CD4-positive, alpha-beta T cell (primary cell): Measurements from ENCODE around the gene GPR31. TPM values are rescaled to one million over a fixed set of nuclear protein-coding genes. Genes with fewer than 3 reads are reported as not detected.

ENCODE experiments used
- ATAC-seq: fragments of 200-7000 bp; cut with Tn5 transposase; one replicate; pipeline ENCODE4 v1.10.0; 2022; ENCODE audit warnings: mild to moderate bottlenecking; ENCODE audit not compliant: poor library complexity
- CTCF ChIA-PET: fragments of 350-600 bp; sonication (Branson Sonifier 250); formaldehyde crosslinking; loops from one replicate; lab custom pipeline; 2021; ENCODE audit warnings: antibody characterized with exemption, inconsistent platforms; lab: Charles Lee
- POLR2A ChIA-PET: fragments of 350-600 bp; sonication (Branson Sonifier 250); formaldehyde crosslinking; loops from one replicate; lab custom pipeline; 2021; ENCODE audit warnings: antibody characterized with exemption, inconsistent platforms; lab: Charles Lee
- DNase-seq, 14 experiments: peaks; one replicate each; pipeline ENCODE4 v3.0.0-alpha.2; 2013 to 2020; ENCODE audit warnings: mixed read lengths in 2 of 14
- H3K27ac ChIP-seq, 2 donors: one replicate each; pipeline versions ENCODE4 v1.5.1 to v1.7.0; 2013; ENCODE audit warnings: low read length in 2 of 2, low read depth in 1 of 2, mild to moderate bottlenecking in 1 of 2
- H3K27me3 ChIP-seq, 2 experiments: 1 replicate in 1 of 2; 2 replicates in 1 of 2; pipeline versions ENCODE4 v1.6.1 to v1.7.0; 2013; ENCODE audit warnings: low read length in 2 of 2, control low read depth in 1 of 2, mild to moderate bottlenecking in 1 of 2, moderate library complexity in 1 of 2; ENCODE audit not compliant: insufficient read depth in 2 of 2, control insufficient read depth in 1 of 2
- H3K36me3 ChIP-seq: one replicate; pipeline ENCODE4 v1.6.1; 2013; ENCODE audit warnings: low read length, control low read depth; ENCODE audit not compliant: insufficient read depth
- H3K4me1 ChIP-seq: one replicate; pipeline ENCODE4 v1.6.1; 2013; ENCODE audit warnings: low read length, control low read depth; ENCODE audit not compliant: insufficient read depth
- H3K4me3 ChIP-seq: one replicate; pipeline ENCODE4 v1.5.1; 2013; ENCODE audit warnings: mild to moderate bottlenecking, low read length, moderate library complexity
- H3K9me3 ChIP-seq, 2 experiments: 1 replicate in 1 of 2; 2 replicates in 1 of 2; pipeline versions ENCODE4 v1.6.1 to v1.7.0; 2013; ENCODE audit warnings: low read length in 2 of 2, mild to moderate bottlenecking in 2 of 2, control low read depth in 1 of 2, moderate library complexity in 1 of 2; ENCODE audit not compliant: control insufficient read depth in 1 of 2, insufficient read depth in 1 of 2
- H3K27ac Mint-ChIP-seq: one replicate; pipeline ENCODE4 v1.8.0; 2020; ENCODE audit warnings: mixed read lengths
- H3K27me3 Mint-ChIP-seq: one replicate; pipeline ENCODE4 v1.8.0; 2021; ENCODE audit warnings: mixed read lengths
- H3K36me3 Mint-ChIP-seq: one replicate; pipeline ENCODE4 v1.8.0; 2021; ENCODE audit warnings: low read depth, mixed read lengths
- H3K4me1 Mint-ChIP-seq: one replicate; pipeline ENCODE4 v1.8.0; 2021; ENCODE audit warnings: low read depth, mixed read lengths
- H3K4me3 Mint-ChIP-seq: one replicate; pipeline ENCODE4 v1.8.0; 2020; ENCODE audit warnings: mild to moderate bottlenecking, mixed read lengths
- H3K9me3 Mint-ChIP-seq: one replicate; pipeline ENCODE4 v1.8.0; 2020; ENCODE audit warnings: mixed read lengths
- intact Hi-C, 2 experiments: fragments of 100-400 bp; cut with DNase I in 1 of 2; cut with micrococcal nuclease in 1 of 2; formaldehyde crosslinking; loops; one replicate each; pipeline versions ENCODE4 v1.15.1 to v1.9.0; 2023 to 2025; cut with DNase I, micrococcal nuclease
- total RNA-seq, 174 experiments: library from RNA in 2 of 174; stranded (reverse) in 2 of 174; gene quantifications; one replicate each; pipeline ENCODE4 v1.2.3 and lab custom pipeline; 2021 to 2026
- TF ChIP-seq, protein P1 (sequence below): fragments of 200-600 bp; IDR thresholded peaks from one replicate; pipeline ENCODE4 v1.8.0; 2022; ENCODE audit warnings: antibody characterized with exemption, mild to moderate bottlenecking

GPR31 gene
- total RNA-seq, 2 experiments from 2014 or later = not detected

GRCh38 chr6:167115054-167115453, 42.7 kb downstream of the GPR31 start:
- CTCF ChIA-PET = no interaction called here
- no peak for DNase-seq
- Histone ChIP-seq H3K27ac (peak overlapping the region in 1 of 2 donors; percentile 82), H3K27me3 (no peaks in the 10 kb centered on the region), H3K4me3 (peak overlapping the region; percentile 55), H3K9me3 (no peaks in the 10 kb centered on the region), H3K4me1 (peaks cover 76% of the 10 kb centered on the region), H3K36me3 (peaks cover 4% of the 10 kb centered on the region)
- Mint-ChIP-seq H3K9me3 (no peaks in the 10 kb centered on the region), H3K36me3 (peaks cover 17% of the 10 kb centered on the region), H3K4me1 (peaks cover 66% of the 10 kb centered on the region), H3K4me3 (peak overlapping the region; percentile 97), H3K27me3 (no peaks in the 10 kb centered on the region), H3K27ac (peak overlapping the region; percentile 95)
- TF ChIP-seq, protein P1, sequence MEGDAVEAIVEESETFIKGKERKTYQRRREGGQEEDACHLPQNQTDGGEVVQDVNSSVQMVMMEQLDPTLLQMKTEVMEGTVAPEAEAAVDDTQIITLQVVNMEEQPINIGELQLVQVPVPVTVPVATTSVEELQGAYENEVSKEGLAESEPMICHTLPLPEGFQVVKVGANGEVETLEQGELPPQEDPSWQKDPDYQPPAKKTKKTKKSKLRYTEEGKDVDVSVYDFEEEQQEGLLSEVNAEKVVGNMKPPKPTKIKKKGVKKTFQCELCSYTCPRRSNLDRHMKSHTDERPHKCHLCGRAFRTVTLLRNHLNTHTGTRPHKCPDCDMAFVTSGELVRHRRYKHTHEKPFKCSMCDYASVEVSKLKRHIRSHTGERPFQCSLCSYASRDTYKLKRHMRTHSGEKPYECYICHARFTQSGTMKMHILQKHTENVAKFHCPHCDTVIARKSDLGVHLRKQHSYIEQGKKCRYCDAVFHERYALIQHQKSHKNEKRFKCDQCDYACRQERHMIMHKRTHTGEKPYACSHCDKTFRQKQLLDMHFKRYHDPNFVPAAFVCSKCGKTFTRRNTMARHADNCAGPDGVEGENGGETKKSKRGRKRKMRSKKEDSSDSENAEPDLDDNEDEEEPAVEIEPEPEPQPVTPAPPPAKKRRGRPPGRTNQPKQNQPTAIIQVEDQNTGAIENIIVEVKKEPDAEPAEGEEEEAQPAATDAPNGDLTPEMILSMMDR = no peak
- intact Hi-C loops = loop anchor here (5.0 kb wide), 2 partner anchors 73 to 163 kb away; no protein-coding TSS in a partner anchor
- no peak for ATAC-seq
- POLR2A ChIA-PET = no interaction called here

DNA sequence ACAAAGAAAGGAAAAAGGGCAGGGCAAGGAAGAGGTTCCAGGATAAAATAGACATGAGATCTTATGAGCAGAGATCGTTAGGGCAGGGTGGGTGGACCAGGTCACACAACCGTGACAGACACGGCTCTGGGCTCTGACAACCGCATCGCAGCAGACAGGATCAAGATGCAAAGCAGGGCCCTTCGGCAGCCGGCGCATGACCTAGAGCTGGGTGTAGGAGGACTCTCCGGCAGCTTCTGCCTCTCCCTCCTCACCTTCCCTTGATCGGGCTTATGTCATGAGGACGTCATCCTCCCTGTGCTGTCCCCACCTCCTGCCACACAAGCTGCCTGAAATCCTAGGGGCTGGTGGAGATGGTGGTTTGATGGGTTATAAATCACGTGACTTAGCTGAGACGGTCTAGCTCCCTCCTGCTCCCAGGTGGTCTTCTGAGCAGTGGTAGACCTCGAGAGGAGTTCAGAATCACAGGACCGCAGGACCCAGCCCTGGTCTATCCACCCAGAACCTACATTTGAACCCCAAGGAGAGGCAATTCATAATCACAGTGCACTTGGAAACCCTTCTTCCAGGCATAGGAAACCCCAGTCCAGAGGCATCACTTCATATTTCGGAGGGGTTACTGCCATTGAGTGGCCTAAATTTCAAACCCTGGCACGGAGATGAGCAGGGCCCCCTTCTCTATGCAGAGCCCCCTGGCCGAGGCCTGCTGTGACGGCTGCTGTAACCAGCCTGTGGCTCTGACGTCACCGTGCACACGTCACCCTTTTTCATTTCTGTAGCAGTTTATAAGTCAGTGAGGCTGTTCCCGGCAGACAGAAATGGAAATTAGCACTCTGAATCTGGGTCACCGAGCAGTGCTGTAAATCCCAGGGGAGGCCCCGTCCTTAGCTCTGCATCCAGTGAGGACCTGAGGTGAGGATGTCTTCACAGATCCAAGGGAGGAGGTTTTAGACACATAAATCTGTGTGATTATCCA, 43.6 kb downstream of the GPR31 start:
- ChIA-PET POLR2A (interaction anchor here (1.2 kb wide), 1 partner anchor 67 kb away, joined by 4 read pairs; no protein-coding TSS in a partner anchor), CTCF (interaction anchor here (1.2 kb wide), 3 partner anchors 8 to 115 kb away, joined by 3 to 4 read pairs (median 3); partner anchors contain the start of genes CCR6 and CEP43)
- intact Hi-C loops = loop anchor here in 1 of 2 experiments (5.0 kb wide), 2 partner anchors 62 to 117 kb away; partner anchors contain the start of gene CEP43
- H3K9me3 Mint-ChIP-seq = no peaks in the 10 kb centered on the region
- DNase-seq (peak in 11 of 14 experiments; percentile 30 to 90 (median 53)), ATAC-seq (peak; percentile 79)
- no peaks in the 10 kb centered on the region for H3K9me3 ChIP-seq
- H3K4me3 Mint-ChIP-seq = peak overlapping the region; percentile 97
- peak overlapping the region; percentile 55 for H3K4me3 ChIP-seq
- H3K36me3 ChIP-seq = peaks cover 4% of the 10 kb centered on the region
- peaks cover 68% of the 10 kb centered on the region for H3K4me1 ChIP-seq
- H3K4me1 Mint-ChIP-seq = peaks cover 58% of the 10 kb centered on the region
- TF ChIP-seq, protein P1 = no peak
- peak overlapping the region; percentile 95 for H3K27ac Mint-ChIP-seq
- H3K27ac ChIP-seq = peak overlapping the region; percentile 58 to 82
- H3K27me3 Mint-ChIP-seq = no peaks in the 10 kb centered on the region
- peaks cover 17% of the 10 kb centered on the region for H3K36me3 Mint-ChIP-seq
- H3K27me3 ChIP-seq = no peaks in the 10 kb centered on the region

- Mint-ChIP-seq H3K9me3 (no peaks in the 10 kb centered on the region), H3K4me3 (peak overlapping the region; percentile 97), H3K27me3 (no peaks in the 10 kb centered on the region), H3K27ac (peak overlapping the region; percentile 95), H3K4me1 (peaks cover 48% of the 10 kb centered on the region), H3K36me3 (peaks cover 17% of the 10 kb centered on the region)
- Histone ChIP-seq H3K4me1 (peaks cover 59% of the 10 kb centered on the region), H3K27me3 (no peaks in the 10 kb centered on the region), H3K9me3 (no peaks in the 10 kb centered on the region), H3K27ac (peak overlapping the region; percentile 50 to 82), H3K4me3 (peak overlapping the region; percentile 55), H3K36me3 (peaks cover 4% of the 10 kb centered on the region)
- no peak for DNase-seq
- POLR2A ChIA-PET = interaction anchor here (1.0 to 1.2 kb wide), 2 partner anchors 66 kb away, joined by 4 to 5 read pairs; no protein-coding TSS in a partner anchor
- TF ChIP-seq, protein P1 = no peak
- no peak for ATAC-seq
- intact Hi-C loops = loop anchor here in 1 of 2 experiments (5.0 kb wide), 2 partner anchors 61 to 116 kb away; partner anchors contain the start of gene CEP43
- CTCF ChIA-PET = interaction anchor here (1.2 kb wide), 3 partner anchors 9 to 114 kb away, joined by 3 to 4 read pairs (median 3); partner anchors contain the start of genes CCR6 and CEP43
Measured at GRCh38 chr6:167113047-167113754, 44.6 kb downstream of the GPR31 start.
